Liver (tissue), 9 donors: ENCODE data around the gene SLC35C1. TPM values are rescaled to one million over a fixed set of nuclear protein-coding genes. Genes with fewer than 3 reads are reported as not detected.
A peak's percentile ranks its signal among the peaks of the same experiment; 100 is the strongest.

Source experiments
- DNase-seq: peaks from one replicate; pipeline ENCODE4 v3.0.0-alpha.2; 2017; ENCODE audit warnings: low spot score
- H3K27ac ChIP-seq, 2 donors: one replicate each; pipeline ENCODE4 v1.7.0; 2013; ENCODE audit warnings: inconsistent platforms in 2 of 2, low read length in 2 of 2, control low read depth in 1 of 2, low read depth in 1 of 2, mild to moderate bottlenecking in 1 of 2
- H3K27me3 ChIP-seq, 4 donors: one replicate each; pipeline versions ENCODE4 v1.6.1 to v1.7.0; 2013; ENCODE audit warnings: low read length in 3 of 4, inconsistent platforms in 1 of 4, mild to moderate bottlenecking in 1 of 4, moderate library complexity in 1 of 4; ENCODE audit not compliant: control insufficient read depth in 4 of 4, insufficient read depth in 4 of 4
- H3K36me3 ChIP-seq, 4 donors: one replicate each; pipeline versions ENCODE4 v1.6.1 to v1.7.0; 2013; ENCODE audit warnings: low read length in 3 of 4, mild to moderate bottlenecking in 3 of 4, low read depth in 1 of 4, moderate library complexity in 1 of 4; ENCODE audit not compliant: control insufficient read depth in 4 of 4, insufficient read depth in 3 of 4
- H3K4me1 ChIP-seq, 4 donors: one replicate each; pipeline versions ENCODE4 v1.6.1 to v1.7.0; 2013; ENCODE audit warnings: low read length in 3 of 4, mild to moderate bottlenecking in 3 of 4, moderate library complexity in 1 of 4; ENCODE audit not compliant: control insufficient read depth in 4 of 4, insufficient read depth in 4 of 4
- H3K4me3 ChIP-seq, 3 donors: one replicate each; pipeline versions ENCODE4 v1.6.1 to v1.7.0; 2013; ENCODE audit warnings: low read length in 3 of 3, control low read depth in 1 of 3, low read depth in 1 of 3, mild to moderate bottlenecking in 1 of 3
- H3K9ac ChIP-seq, 2 donors: one replicate each; pipeline ENCODE4 v1.7.0; 2013; ENCODE audit warnings: low read length in 2 of 2, mild to moderate bottlenecking in 2 of 2, moderate library complexity in 2 of 2, control low read depth in 1 of 2, low read depth in 1 of 2
- H3K9me3 ChIP-seq, 4 donors: one replicate each; pipeline versions ENCODE4 v1.6.1 to v1.7.0; 2013; ENCODE audit warnings: low read length in 3 of 4; ENCODE audit not compliant: control insufficient read depth in 4 of 4
- EGR1 ChIP-seq, 2 donors: IDR thresholded peaks; 2 replicates each; pipeline ENCODE4 v1.6.1; 2016 to 2018; ENCODE audit warnings: antibody characterized with exemption in 2 of 2, low read depth in 2 of 2
- HNF4A ChIP-seq, 2 donors: conservative IDR thresholded peaks; 2 replicates each; pipeline ENCODE4 v1.6.1; 2016; ENCODE audit warnings: antibody characterized with exemption in 2 of 2, mild to moderate bottlenecking in 2 of 2
- HNF4G ChIP-seq: IDR thresholded peaks from 2 replicates; pipeline ENCODE4 v1.6.1; 2016; ENCODE audit warnings: antibody characterized with exemption
- RAD21 ChIP-seq, 2 donors: IDR thresholded peaks; 2 replicates each; pipeline ENCODE4 v1.6.1; 2016; ENCODE audit warnings: antibody characterized with exemption in 2 of 2, mild to moderate bottlenecking in 2 of 2
- RXRA ChIP-seq, 2 donors: IDR thresholded peaks; 2 replicates each; pipeline ENCODE4 v1.6.1; 2017 to 2018; ENCODE audit warnings: antibody characterized with exemption in 2 of 2, mild to moderate bottlenecking in 1 of 2
- SP1 ChIP-seq: IDR thresholded peaks from 2 replicates; pipeline ENCODE4 v1.6.1; 2018; ENCODE audit warnings: antibody characterized with exemption, mild to moderate bottlenecking
- YY1 ChIP-seq: IDR thresholded peaks from 2 replicates; pipeline ENCODE4 v1.6.1; 2016; ENCODE audit warnings: antibody characterized with exemption, mild to moderate bottlenecking
- WGBS: extraction: QIAGEN DNeasy Blood & Tissue Kit; methylation state at CpG from one replicate; pipeline ENCODE4 v1.1.7; 2013; 5-methylcytosine and 5-hydroxymethylcytosine counted together
- polyA plus RNA-seq, 2 donors: library from polyadenylated mRNA; stranded (reverse) in 1 of 2; unstranded in 1 of 2; fragments of 200-250 nt in 1 of 2; fragments of >200 nt in 1 of 2; fragmentation: Nextera tagmentation in 1 of 2; extraction: Ambion mirVana in 1 of 2; gene quantifications; one replicate each; pipeline versions ENCODE4 v1.2.1 to v1.2.3, GENCODE V29; 2013 to 2015
- total RNA-seq, 2 donors: library from RNA; depleted of rRNA; stranded (reverse); fragments of >200 nt; gene quantifications; one replicate each; pipeline ENCODE4 v1.2.3, GENCODE V29; 2014
- TF ChIP-seq, protein P1 (sequence below): IDR thresholded peaks from 2 replicates; pipeline ENCODE4 v1.6.1; 2016; ENCODE audit warnings: antibody characterized with exemption, mild to moderate bottlenecking
- TF ChIP-seq, protein P2 (sequence below): fragments of 150-350 bp; IDR thresholded peaks from 2 replicates; pipeline ENCODE4 v1.5.1; 2017; ENCODE audit warnings: improper control_type of control experiment, low read depth, low read length; ENCODE audit not compliant: missing input control
- TF ChIP-seq, protein P3 (sequence below): IDR thresholded peaks from 2 replicates; pipeline ENCODE4 v1.6.1; 2016; ENCODE audit warnings: antibody characterized with exemption
- donor health status: healthy.
- donor health status: healthy.
- donor health status: healthy.
- donor health status: healthy.
- donor health status: healthy.

Gene SLC35C1
- total and polyA plus RNA-seq, 4 donors, result 2.5 to 82.0 (median 46.1) TPM

DNA sequence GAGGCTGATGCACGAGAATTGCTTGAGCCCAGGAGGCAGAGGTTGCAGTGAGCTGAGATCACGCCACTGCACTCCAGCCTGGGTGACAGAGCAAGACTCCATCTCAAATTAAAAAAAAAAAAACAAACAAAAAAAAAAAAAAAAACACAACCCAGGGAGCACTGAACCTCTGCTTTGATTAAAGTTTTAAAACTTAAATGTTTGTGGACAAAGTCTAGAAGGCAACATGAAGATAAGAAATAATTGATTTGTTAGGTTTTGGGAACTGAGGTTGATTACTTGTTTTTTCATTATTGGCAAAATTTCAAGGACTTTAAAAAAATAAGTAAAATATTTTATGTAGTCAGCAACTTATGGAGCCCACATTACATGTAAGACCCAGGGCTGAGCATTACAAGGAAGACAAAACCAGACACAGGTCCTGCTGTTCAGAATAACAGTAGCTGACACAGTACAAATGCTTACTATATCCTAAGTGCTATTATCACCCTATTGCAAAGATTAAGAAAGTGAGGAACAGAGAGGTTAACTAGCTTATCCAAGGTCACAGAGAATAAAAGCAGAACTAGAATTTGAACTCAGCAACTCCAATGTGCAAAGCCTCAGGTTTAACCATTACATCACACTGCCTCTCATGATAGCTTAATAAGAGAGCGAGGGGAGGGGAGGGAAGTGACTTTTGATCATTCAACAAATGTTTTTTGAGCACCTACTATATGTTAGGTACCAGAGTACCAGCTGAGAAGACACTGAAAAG, 40.1 kb downstream of the SLC35C1 start:
- H3K9ac ChIP-seq, result no peak overlapping the region
- H3K27ac ChIP-seq, result peak overlapping the region; percentile 48 to 82

DNA sequence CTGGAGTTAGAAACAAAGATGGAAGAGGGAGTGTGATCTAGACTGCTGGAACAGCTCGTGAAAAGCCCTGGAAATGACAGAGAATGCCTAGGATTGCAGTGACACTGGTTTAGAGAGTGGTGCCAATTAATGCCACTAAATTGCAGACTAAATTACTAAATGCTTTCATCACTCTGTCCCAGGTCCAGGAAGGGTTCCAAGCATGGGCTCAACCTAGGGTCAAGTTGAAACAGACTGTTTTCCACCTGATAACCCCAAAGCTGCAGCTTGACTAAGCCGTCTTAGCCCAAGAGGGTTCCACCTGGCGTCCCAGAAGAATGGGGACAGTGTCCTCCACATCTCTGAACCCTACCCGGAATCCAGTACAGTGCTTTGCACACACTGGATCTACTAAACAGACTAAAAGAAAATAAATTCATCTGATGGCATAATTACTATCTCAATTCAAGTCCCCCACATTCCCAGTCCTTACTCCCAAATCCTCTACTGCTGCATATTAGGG, 41.3 kb downstream of the SLC35C1 start:
- Histone ChIP-seq H3K36me3 (no peaks in the 10 kb centered on the region), H3K9me3 (no peaks in the 10 kb centered on the region), H3K4me1 (peaks cover 14 to 69% (median 53%) of the 10 kb centered on the region in 4 donors), H3K27ac (peak overlapping the region; percentile 82 to 95), H3K9ac (no peak overlapping the region), H3K27me3 (no peaks in the 10 kb centered on the region), H3K4me3 (no peak overlapping the region)
- 58% methylated on average over 4 of the region's 4 CpGs for WGBS
- no peak for DNase-seq
- TF ChIP-seq, protein P1, sequence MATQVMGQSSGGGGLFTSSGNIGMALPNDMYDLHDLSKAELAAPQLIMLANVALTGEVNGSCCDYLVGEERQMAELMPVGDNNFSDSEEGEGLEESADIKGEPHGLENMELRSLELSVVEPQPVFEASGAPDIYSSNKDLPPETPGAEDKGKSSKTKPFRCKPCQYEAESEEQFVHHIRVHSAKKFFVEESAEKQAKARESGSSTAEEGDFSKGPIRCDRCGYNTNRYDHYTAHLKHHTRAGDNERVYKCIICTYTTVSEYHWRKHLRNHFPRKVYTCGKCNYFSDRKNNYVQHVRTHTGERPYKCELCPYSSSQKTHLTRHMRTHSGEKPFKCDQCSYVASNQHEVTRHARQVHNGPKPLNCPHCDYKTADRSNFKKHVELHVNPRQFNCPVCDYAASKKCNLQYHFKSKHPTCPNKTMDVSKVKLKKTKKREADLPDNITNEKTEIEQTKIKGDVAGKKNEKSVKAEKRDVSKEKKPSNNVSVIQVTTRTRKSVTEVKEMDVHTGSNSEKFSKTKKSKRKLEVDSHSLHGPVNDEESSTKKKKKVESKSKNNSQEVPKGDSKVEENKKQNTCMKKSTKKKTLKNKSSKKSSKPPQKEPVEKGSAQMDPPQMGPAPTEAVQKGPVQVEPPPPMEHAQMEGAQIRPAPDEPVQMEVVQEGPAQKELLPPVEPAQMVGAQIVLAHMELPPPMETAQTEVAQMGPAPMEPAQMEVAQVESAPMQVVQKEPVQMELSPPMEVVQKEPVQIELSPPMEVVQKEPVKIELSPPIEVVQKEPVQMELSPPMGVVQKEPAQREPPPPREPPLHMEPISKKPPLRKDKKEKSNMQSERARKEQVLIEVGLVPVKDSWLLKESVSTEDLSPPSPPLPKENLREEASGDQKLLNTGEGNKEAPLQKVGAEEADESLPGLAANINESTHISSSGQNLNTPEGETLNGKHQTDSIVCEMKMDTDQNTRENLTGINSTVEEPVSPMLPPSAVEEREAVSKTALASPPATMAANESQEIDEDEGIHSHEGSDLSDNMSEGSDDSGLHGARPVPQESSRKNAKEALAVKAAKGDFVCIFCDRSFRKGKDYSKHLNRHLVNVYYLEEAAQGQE, result no peak
- TF ChIP-seq HNF4A (conservative IDR thresholded peaks at IDR 0.05) (peak in 1 of 2 donors; percentile 28), RAD21 (IDR thresholded peaks at IDR 0.05) (no peak), RXRA (IDR thresholded peaks at IDR 0.05) (peak in 1 of 2 donors; percentile 61), SP1 (peak; percentile 23)

More for the DNA sequence above, 40.1 kb downstream of the SLC35C1 start:
- 39% methylated on average over 3 of the region's 3 CpGs for WGBS
- no peaks in the 10 kb centered on the region for H3K36me3 ChIP-seq
- no peak overlapping the region for H3K4me3 ChIP-seq
- H3K4me1 ChIP-seq, result peaks cover 9 to 56% (median 41%) of the 10 kb centered on the region in 4 donors
- no peaks in the 10 kb centered on the region for H3K9me3 ChIP-seq
- no peak for DNase-seq
- TF ChIP-seq, protein P2, sequence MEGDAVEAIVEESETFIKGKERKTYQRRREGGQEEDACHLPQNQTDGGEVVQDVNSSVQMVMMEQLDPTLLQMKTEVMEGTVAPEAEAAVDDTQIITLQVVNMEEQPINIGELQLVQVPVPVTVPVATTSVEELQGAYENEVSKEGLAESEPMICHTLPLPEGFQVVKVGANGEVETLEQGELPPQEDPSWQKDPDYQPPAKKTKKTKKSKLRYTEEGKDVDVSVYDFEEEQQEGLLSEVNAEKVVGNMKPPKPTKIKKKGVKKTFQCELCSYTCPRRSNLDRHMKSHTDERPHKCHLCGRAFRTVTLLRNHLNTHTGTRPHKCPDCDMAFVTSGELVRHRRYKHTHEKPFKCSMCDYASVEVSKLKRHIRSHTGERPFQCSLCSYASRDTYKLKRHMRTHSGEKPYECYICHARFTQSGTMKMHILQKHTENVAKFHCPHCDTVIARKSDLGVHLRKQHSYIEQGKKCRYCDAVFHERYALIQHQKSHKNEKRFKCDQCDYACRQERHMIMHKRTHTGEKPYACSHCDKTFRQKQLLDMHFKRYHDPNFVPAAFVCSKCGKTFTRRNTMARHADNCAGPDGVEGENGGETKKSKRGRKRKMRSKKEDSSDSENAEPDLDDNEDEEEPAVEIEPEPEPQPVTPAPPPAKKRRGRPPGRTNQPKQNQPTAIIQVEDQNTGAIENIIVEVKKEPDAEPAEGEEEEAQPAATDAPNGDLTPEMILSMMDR, result no peak
- no peak for TF ChIP-seq HNF4G
- peak; percentile 48 to 66 for TF ChIP-seq HNF4A (conservative IDR thresholded peaks at IDR 0.05)
- TF ChIP-seq EGR1 (IDR thresholded peaks at IDR 0.05; ENCODE audit: low read depth in 2 of 2), result no peak
- peak; percentile 19 for TF ChIP-seq SP1
- TF ChIP-seq RXRA (IDR thresholded peaks at IDR 0.05), result peak; percentile 52 to 72
- peak; percentile 15 for TF ChIP-seq YY1
- TF ChIP-seq, protein P3, sequence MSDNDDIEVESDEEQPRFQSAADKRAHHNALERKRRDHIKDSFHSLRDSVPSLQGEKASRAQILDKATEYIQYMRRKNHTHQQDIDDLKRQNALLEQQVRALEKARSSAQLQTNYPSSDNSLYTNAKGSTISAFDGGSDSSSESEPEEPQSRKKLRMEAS, result peak; percentile 13
- no peaks in the 10 kb centered on the region for H3K27me3 ChIP-seq
